ENCODE measurements around the gene SDSL. TPM values are rescaled to one million over a fixed set of nuclear protein-coding genes. Genes with fewer than 3 reads are reported as not detected.

SDSL gene
- polyA plus RNA-seq, 1 donor (not counting 4 experiments of a cell fraction or from before 2014, with no cell fraction given), result 1.9 TPM

DNA sequence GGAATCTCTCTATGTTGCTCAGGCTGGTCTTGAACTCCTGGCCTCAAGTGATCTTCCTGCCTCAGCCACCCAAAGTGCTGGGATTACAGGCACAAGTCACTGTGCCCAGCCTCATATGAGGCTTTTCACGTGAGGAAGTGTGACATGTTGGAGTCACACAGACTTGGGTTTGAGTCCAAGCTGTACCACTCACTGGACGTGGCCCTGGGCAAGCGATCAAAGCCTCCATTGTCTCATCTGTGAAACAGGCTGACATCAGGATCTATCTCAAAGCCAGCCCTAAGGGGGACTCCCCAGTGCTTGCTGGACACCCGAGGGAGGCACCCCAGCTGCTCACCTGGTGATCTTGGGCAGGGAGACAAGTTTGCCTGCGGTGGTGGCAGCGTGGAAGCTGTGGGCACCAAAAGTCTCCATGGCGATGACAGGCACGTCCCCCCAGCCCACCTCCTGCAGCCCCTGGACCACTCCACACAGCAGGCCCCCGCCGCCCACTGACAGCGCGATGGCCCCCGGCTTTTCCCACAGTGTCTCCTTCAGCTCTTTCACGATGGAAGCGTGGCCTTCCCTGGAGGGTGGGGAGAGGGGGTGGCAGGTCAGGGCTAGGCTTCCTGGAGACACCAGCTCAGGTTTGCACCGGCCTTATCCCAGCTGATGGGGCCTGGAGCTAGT lies 25.2 kb upstream of the SDSL start:
- H3K4me1 ChIP-seq (ENCODE audit: control insufficient read depth, extremely low read depth, insufficient read depth, low read length), result no peaks in the 10 kb centered on the region
- no peak for DNase-seq (ENCODE audit: low read depth, low spot score)
- H3K9me1 ChIP-seq (ENCODE audit: control insufficient read depth, extremely low read depth, insufficient read depth, low read length), result no peaks in the 10 kb centered on the region
- H3K4me2 ChIP-seq (ENCODE audit: control insufficient read depth, extremely low read depth, insufficient read depth, low read depth, low read length), result no peak overlapping the region
- H3K79me2 ChIP-seq (ENCODE audit: control insufficient read depth, insufficient read depth, low read length), result no peaks in the 10 kb centered on the region
- no peak overlapping the region for H3K9ac ChIP-seq (ENCODE audit: control insufficient read depth, extremely low read depth, insufficient read depth, low read length)
- no peaks in the 10 kb centered on the region for H4K20me1 ChIP-seq (ENCODE audit: control insufficient read depth, extremely low read depth, insufficient read depth, low read length)
- no peak overlapping the region for H3K27ac ChIP-seq (ENCODE audit: control insufficient read depth, insufficient read depth, low read length)
- no peak overlapping the region for H3K4me3 ChIP-seq (ENCODE audit: control insufficient read depth in 2 of 3, extremely low read depth in 1 of 3, insufficient read depth in 2 of 3, low read depth in 1 of 3, low read length in 3 of 3)
- TF ChIP-seq EZH2 (IDR thresholded peaks at IDR 0.05; ENCODE audit: low read length), result no peak
- TF ChIP-seq, protein P1, sequence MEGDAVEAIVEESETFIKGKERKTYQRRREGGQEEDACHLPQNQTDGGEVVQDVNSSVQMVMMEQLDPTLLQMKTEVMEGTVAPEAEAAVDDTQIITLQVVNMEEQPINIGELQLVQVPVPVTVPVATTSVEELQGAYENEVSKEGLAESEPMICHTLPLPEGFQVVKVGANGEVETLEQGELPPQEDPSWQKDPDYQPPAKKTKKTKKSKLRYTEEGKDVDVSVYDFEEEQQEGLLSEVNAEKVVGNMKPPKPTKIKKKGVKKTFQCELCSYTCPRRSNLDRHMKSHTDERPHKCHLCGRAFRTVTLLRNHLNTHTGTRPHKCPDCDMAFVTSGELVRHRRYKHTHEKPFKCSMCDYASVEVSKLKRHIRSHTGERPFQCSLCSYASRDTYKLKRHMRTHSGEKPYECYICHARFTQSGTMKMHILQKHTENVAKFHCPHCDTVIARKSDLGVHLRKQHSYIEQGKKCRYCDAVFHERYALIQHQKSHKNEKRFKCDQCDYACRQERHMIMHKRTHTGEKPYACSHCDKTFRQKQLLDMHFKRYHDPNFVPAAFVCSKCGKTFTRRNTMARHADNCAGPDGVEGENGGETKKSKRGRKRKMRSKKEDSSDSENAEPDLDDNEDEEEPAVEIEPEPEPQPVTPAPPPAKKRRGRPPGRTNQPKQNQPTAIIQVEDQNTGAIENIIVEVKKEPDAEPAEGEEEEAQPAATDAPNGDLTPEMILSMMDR (optimal IDR thresholded peaks at IDR 0.05 in 1 of 3, IDR thresholded peaks at IDR 0.05 in 1 of 3, conservative IDR thresholded peaks at IDR 0.05 in 1 of 3; ENCODE audit: extremely low read depth in 1 of 3, insufficient read depth in 2 of 3, low read length in 3 of 3), result no peak
- H3K36me3 ChIP-seq (ENCODE audit: control insufficient read depth in 2 of 2, extremely low read depth in 1 of 2, insufficient read depth in 2 of 2, low read length in 2 of 2), result no peaks in the 10 kb centered on the region
- H3K9me3 ChIP-seq (ENCODE audit: control insufficient read depth, low read depth, low read length), result no peaks in the 10 kb centered on the region
- dilution Hi-C loops (cut with MboI; ENCODE audit: extremely low pct_ligation_motif_present, low sequenced_read_pairs), result no loop called here
- no peak for FAIRE-seq
- H2AFZ ChIP-seq (ENCODE audit: control insufficient read depth, low read length), result no peak overlapping the region
- no peaks in the 10 kb centered on the region for H3K27me3 ChIP-seq (ENCODE audit: control insufficient read depth, extremely low read depth, insufficient read depth, low read length)

DNA sequence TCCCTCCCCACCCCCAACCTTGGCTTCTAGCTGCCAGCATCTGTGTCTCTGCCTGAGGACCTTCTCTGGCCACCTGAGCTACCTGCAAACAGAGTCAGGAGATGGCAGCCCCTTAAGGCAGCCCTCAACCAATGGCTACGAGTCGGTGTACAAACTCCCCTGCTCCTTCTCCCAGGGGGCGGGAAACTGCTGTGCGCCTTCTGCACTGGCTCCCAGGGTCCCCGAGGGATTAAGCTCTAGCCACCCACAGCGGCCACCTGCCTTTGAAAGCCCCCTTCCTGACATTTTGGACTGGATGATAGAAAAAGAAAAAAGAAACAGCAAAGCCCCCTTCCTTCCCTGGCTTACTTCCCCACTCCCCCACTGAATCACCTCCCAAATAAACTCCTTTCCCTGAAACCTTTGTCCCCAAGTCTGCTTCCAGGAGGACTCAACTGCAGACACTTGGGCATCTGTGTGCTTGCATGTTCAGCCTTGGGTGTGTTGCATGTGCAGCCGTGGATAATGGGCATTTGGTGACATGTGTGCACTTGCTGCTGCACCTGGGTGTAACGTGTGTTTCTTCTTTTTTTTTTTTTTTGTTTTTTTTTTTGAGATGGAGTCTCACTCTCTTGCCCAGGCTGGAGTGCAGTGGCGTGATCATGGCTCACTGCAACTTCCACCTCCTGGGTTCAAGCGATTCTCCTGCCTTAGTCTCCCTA lies 24.5 kb upstream of the SDSL start:
- dilution Hi-C loops (cut with MboI; ENCODE audit: extremely low pct_ligation_motif_present, low sequenced_read_pairs), result no loop called here
- TF ChIP-seq, protein P1 (optimal IDR thresholded peaks at IDR 0.05 in 1 of 3, IDR thresholded peaks at IDR 0.05 in 1 of 3, conservative IDR thresholded peaks at IDR 0.05 in 1 of 3; ENCODE audit: extremely low read depth in 1 of 3, insufficient read depth in 2 of 3, low read length in 3 of 3), result no peak
- TF ChIP-seq EZH2 (IDR thresholded peaks at IDR 0.05; ENCODE audit: low read length), result no peak
- no peaks in the 10 kb centered on the region for H3K36me3 ChIP-seq (ENCODE audit: control insufficient read depth in 2 of 2, extremely low read depth in 1 of 2, insufficient read depth in 2 of 2, low read length in 2 of 2)

More for the DNA sequence above, 24.5 kb upstream of the SDSL start:
- Histone ChIP-seq H3K4me2 (ENCODE audit: control insufficient read depth, extremely low read depth, insufficient read depth, low read depth, low read length) (no peak overlapping the region), H4K20me1 (ENCODE audit: control insufficient read depth, extremely low read depth, insufficient read depth, low read length) (no peaks in the 10 kb centered on the region), H3K27me3 (ENCODE audit: control insufficient read depth, extremely low read depth, insufficient read depth, low read length) (no peaks in the 10 kb centered on the region), H3K4me1 (ENCODE audit: control insufficient read depth, extremely low read depth, insufficient read depth, low read length) (no peaks in the 10 kb centered on the region), H3K9me1 (ENCODE audit: control insufficient read depth, extremely low read depth, insufficient read depth, low read length) (no peaks in the 10 kb centered on the region), H3K9ac (ENCODE audit: control insufficient read depth, extremely low read depth, insufficient read depth, low read length) (no peak overlapping the region), H2AFZ (ENCODE audit: control insufficient read depth, low read length) (no peak overlapping the region), H3K79me2 (ENCODE audit: control insufficient read depth, insufficient read depth, low read length) (no peaks in the 10 kb centered on the region), H3K4me3 (ENCODE audit: control insufficient read depth in 2 of 3, extremely low read depth in 1 of 3, insufficient read depth in 2 of 3, low read depth in 1 of 3, low read length in 3 of 3) (no peak overlapping the region), H3K9me3 (ENCODE audit: control insufficient read depth, low read depth, low read length) (no peaks in the 10 kb centered on the region), H3K27ac (ENCODE audit: control insufficient read depth, insufficient read depth, low read length) (no peak overlapping the region)
- no peak for FAIRE-seq
- no peak for DNase-seq (ENCODE audit: low read depth, low spot score)
